GM21528 (cell line): ENCODE results near the gene SYT11.
A peak's percentile ranks its signal among the peaks of the same experiment; 100 is the strongest.

Experiments used
- ATAC-seq: cut with Tn5 transposase; IDR thresholded peaks from one replicate; pipeline ENCODE4 v1.9.1; 2021; ENCODE audit warnings: mild to moderate bottlenecking, moderate library complexity; ENCODE audit not compliant: unreplicated experiment, low FRiP score

The SYT11 gene

DNA sequence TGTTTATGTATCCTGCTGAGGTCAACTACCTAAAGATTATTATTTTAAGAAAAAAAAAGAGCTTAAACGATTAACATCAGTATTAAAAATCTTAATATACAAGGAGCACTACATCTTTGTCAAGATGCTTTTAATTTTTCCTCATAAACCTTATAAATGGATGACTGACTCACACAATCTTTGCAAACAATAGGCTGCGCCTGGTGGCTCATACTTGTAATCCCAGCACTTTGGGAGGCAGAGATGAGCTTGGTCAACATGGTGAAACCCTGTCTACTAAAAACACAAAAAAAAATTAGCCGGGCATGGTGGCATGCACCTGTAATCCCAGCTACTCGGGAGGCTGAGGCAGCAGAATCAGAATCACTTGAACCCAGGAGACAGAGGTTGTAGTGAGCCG, 73.1 kb downstream of the SYT11 start:
- ATAC-seq: no peak

DNA sequence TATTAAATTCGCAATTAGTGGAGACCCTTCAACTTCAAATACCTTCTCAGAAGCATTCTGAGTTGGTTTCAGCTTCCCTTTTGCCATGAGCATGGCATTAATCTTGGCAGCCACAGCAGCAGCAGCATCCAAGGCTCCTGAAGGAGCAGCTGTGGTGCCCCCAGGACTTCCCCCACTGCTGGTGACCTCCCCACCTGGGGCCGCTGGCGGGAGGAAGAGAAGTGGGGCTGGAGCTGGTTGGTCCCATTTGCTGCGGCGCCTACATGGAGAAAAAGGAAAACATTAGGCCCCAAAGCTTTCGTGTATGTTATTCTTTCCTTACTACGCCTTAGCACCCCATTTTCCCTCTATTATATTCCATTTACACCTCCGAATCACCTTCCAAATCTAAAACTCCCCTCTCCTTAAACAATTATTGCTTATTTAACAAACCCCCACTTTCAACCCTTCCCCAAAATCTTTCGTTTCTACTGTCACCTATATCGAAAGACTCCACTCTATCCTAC, 74.3 kb downstream of the SYT11 start:
- no peak for ATAC-seq

DNA sequence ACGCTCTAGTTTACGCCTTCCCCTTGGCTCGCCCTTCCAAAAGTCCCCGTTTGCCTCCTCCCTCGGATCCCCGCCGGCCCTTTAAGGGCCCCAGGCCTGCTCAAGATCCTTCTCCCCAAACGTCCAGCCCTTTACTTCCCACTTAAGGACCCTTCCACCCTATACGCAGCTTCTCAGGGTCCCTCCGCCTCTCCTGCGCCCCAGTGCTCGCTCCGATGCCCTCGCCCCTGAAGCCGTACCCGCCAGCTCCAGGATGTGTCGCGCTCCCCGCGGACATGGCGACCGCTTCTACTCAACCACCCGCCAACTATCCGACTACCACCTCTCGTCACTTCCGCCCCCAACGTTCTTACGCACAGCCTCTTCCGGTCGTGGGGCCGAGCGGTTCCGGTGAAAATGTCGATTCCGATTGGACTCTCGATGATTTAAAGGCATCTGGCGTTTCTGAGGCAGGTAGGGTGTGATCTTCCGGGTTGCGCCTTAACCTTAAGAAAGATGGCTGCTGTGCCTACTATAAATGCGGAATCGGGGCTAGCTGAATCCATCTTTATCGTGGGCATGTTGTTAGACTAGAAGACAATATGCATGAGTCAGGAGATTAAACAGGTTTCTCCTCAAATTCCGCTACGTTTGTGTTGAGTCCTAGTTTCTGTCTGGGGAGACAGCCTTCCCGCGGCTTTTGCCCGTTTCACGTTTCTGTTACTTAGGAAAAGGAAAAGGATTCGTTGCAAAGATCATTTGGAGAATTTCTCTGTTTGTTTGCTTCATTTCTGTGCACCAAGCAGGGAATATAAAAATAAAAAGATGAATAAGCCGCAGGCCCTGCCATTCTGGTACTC, 74.9 kb downstream of the SYT11 start, which contains the start of gene KHDC4:
TSS of gene KHDC4 (minus strand) at position 317 of the 839 bp plus-strand sequence. CDS start at position 277, 40 bp downstream.
- ATAC-seq: peak; percentile 88
